DOHH2 (cell line): Measurements from ENCODE around the gene SERINC3.

Experiments
- CTCF ChIP-seq: fragments of 200-600 bp; sonication (generic); IDR thresholded peaks from one replicate; pipeline ENCODE4 v1.5.1; 2014; ENCODE audit warnings: antibody characterized with exemption, mild to moderate bottlenecking, low read depth, low read length; ENCODE audit not compliant: poor library complexity, severe bottlenecking
- EZH2phosphoT487 ChIP-seq: fragments of 200-600 bp; sonication (generic); IDR thresholded peaks from 2 replicates; pipeline ENCODE4 v1.6.1; 2017; ENCODE audit warnings: borderline replicate concordance, mild to moderate bottlenecking, antibody characterized with exemption, low read length, moderate library complexity, mixed read lengths

DNA sequence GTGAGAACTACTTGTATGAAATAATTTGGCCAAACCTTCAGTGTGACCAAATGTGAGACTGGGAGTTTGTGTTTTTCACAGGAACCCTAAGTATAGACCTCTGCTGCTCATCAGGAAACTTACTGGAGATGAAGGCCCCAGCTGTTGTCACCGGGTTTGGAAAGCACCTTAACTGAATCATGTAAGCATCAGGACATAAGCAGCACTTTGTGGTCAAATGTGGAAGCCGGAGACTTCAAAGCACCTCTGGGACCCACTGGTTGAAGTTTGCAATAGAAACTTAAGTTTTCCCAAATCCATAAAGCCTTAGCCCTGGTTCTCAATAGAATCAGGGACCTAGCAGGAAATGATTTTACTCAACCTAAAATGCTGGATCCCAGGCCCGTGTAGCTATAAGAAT is 31.9 kb downstream of the SERINC3 start:
- no peak for TF ChIP-seq CTCF
- no peak for TF ChIP-seq EZH2phosphoT487
